GM11168 (cell line): ENCODE measurements around the gene TEX261.
"Not testable (repeated sequence)": the region's sequence is repeated elsewhere in the genome, so short reads cannot be mapped to it uniquely, and the experiment has no call there.

Experiments
- in situ Hi-C: fragments of 300-500 bp; cut with MboI; formaldehyde crosslinking; loops from one replicate; pipeline ENCODE4 v1.12.0; 2022; ENCODE audit warnings: low sequenced_read_pairs; ENCODE audit not compliant: unreplicated experiment

TEX261 gene

DNA sequence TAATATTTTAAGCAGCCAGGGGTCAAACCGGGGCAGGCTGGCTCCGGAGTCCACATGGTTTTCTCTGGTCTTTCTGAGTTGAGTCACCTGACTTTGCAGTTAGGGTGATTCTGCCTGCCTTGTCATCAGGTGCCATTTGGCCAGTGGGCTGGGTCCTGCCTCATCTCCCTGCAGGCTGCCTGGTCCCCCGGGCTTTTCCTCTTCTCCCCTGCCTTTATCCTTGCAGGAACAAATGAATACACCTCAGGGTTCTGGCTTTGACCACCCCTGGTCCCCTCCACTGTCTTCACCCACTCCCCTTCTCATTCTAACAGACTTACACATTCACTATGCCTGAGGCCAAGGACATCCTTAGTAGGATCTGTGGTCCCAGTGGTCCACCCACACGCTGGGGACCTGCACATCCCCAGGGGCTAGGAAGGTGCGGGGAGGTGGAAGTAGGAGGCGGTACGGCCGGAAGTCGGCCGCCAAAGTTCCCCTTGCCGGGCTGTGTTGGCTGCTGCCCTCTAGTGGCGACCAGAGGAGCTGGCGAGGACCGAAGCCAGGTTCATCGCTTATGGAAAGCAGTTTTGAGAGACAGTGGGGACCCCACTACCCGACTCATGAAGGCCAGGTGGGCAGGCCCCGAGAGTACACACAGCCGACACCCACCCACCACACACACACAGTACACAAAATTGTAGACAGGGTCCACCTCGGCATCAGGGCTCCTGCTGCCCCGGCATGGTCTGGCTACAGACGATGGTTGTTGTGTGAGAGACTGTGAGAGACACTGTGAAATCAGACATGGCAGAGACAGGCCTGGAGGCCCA, 6.3 kb upstream of the TEX261 start:
- in situ Hi-C loops, result no loop called here

DNA sequence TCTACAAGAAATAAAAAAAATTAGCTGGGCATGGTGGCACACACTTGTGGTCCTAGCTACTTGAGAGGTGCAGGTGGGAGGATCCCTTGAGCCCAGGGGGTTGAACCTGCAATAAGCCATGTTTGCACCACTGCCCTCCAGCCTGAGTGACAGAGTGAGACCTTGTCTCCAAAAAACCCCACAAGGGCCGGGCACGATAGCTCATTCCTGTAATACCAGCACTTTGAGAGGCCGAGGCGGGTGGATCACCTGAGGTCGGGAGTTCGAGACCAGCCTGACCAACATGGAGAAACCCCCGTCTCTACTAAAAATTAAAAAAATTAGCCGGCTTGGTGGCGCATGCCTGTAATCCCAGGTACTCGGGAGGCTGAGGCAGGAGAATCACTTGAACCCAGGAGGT, 5.3 kb upstream of the TEX261 start:
- in situ Hi-C loops, result not testable (repeated sequence)

DNA sequence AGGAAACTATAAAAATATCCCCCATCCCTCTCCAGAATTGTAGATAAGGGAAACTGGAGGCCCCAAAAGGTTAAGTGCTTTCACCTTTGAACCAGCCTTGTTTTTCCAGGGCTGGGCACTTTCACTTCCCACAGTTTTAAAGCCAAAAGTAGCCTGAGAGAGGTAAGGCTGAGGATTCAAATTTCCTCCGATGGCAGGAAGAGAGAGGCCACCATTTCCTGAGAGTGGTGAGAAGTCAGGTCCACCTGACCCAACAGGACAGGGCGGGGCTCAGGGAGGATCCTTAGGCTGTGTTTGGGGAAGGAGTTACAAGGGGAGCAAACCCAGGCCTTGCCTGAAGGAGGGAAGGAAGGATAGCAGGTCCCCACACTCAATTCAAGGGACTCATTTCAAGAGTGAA, 4.7 kb upstream of the TEX261 start:
- in situ Hi-C loops, result no loop called here

DNA sequence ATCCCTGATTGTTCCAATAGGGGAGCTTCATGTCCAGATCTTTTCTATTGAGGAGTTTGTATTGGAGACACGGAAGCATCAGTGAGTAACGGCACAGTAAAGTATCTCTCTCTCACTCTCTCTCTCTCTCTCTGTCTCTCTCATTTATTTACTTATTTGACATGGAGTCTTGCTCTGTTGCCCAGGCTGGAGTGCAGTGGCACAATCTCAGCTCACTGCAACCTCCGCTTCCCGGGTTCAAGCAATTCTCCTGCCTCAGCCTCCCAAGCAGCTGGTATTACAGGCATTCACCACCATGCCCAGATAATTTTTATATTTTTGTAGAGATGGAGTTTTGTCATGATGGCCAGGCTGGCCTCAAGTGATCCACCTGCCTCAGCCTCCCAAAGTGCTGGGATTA, 4.2 kb upstream of the TEX261 start:
- in situ Hi-C loops, result not testable (repeated sequence)

DNA sequence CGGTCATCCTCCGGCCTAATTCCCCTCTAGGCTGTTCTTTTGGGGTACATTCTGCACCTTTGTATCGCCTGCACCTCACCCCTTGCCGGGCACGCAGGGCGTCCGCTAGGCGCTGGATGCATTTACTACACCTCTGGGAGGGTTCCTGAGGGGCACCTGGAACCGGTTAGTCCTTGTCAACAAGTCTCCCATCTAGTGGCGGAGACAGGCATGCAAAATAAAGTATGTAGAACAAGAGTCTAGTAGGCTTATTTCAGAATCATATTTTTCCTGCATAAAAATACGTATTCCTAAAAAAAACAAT, 705 bp upstream of the TEX261 start:
- in situ Hi-C loops, result no loop called here

DNA sequence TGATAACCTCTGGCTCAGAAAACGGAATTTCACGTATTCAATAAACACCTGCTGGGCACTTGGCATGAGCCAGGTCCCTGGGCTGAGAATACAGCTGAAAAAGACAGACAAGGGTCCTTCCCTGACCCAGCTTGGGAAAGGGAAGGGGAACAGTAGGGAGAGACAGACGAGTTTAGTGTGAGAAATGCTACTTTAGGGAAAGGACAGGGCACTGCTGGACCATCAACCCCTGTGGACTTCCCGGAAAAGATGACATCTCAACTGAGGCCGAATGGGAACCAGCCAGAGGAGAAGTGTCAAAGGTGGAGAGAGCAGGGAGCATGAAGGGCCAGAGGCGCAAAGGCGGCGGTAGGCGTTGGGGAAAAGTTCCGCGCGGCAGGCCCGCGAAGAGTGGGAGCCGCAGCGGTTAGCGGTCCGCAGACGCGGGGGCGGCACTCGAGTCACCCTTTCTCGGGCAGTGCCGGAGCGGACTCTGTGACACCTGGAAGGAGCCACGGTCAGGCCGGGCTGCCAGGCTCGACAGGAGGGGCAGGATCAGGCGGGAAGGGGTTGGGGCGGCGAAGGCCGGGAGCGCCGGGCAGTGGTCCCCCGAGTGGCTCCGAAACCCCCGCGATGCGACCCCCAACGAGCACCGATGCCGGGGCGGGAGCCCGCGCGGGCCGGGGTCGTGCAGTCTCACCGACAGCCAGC, 519 bp downstream of the TEX261 start:
- in situ Hi-C loops, result no loop called here

DNA sequence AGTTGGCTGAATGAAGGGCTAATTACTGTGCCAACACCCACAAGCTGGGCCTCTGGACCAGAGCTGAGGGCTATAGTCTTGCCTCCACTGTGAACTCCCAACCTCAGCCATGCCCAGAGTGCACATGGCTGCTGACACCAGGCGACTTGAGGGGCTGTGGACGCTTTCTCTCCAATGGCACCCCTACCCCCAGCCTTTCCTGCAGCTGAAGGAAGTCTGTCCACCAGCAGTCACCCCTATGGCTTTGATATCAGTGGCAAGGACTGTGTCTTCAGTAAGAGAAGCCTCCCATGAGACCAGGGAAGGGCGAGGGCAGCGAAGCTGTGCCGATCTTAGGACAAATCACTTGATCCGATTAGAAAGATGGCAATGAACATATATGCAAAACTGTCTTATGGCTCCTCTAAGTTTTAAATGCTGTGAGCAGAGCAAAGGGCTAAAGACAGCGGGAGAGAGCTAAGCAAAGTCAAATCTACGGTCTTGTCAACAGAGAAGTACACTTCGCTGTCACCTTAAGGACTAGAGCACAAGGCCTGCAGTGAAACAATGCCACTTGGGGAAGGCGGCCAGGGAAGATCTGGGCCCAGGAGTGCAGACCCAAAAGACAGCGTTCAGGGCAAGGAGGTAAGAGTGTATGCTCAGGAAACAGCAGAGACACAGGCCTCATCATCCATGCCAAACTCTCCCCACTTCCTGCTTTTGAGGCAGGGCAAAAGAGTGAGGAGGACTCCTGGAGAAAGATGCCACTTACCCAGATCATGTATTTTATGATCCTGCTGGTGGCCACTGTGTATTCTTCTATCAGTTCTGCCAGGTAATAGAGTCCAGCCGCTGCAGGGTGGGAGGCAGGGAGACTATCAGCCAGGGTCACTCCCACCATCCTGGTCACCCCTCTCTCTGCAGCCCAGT, 1.5 kb downstream of the TEX261 start:
- in situ Hi-C loops, result no loop called here

DNA sequence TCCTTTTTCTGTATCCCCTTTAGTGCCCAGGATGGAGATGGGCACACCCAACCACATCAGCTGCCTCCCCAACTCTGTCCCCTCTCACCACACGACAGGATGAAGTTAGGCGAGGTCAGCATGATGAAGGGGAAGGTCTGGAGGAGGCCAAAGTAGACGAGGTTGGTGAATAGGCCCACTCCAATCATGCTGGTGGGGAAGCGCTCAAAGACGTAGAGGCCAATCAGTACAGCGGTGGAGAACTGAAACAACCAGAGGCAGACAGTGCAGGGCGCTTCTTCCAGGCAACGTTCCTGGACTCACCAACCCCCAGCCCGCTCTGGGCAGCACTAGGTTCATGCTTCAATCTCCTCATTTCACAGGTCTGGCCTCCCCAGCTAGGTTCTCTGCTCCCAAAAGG, 2.9 kb downstream of the TEX261 start:
- in situ Hi-C loops, result no loop called here

DNA sequence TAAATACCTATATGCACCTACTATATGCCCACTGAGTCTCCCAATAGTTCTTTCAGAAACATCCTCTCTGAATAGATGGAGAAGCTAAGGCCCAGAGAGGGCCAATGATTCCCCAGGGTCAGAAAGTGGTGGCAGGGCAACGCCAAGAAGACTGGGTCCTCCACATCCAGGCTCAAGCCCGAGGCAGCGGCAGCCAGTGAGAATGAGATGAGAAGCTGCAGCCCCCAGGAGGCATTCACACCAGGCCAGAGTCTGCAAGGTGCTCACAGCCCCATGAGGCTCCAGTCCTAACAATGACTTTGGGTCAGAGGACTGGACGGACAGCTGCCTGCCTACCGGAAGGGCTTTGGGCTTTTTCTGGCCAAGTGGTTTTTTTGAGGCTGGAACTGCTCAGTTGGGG, 3.5 kb downstream of the TEX261 start:
- in situ Hi-C loops, result no loop called here

DNA sequence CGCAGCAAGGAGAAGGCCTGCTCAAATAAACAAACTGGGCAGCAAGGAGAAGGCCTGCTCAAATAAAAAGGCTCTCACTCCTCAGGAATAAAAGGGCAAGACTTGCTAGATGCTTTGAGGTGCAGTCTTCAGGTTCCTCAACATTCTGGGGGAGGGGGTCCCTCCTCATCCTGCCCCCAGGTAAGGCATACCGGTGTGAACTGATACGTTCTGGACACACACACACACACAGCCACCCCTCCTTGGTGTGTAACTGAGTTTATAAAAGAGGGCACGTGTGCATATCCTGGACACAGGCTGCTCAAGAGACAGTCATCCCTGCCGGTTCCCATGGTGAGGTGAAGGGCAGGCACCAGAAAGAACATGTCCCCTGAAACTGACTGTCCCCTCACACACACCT, 4.5 kb downstream of the TEX261 start:
- in situ Hi-C loops, result no loop called here

DNA sequence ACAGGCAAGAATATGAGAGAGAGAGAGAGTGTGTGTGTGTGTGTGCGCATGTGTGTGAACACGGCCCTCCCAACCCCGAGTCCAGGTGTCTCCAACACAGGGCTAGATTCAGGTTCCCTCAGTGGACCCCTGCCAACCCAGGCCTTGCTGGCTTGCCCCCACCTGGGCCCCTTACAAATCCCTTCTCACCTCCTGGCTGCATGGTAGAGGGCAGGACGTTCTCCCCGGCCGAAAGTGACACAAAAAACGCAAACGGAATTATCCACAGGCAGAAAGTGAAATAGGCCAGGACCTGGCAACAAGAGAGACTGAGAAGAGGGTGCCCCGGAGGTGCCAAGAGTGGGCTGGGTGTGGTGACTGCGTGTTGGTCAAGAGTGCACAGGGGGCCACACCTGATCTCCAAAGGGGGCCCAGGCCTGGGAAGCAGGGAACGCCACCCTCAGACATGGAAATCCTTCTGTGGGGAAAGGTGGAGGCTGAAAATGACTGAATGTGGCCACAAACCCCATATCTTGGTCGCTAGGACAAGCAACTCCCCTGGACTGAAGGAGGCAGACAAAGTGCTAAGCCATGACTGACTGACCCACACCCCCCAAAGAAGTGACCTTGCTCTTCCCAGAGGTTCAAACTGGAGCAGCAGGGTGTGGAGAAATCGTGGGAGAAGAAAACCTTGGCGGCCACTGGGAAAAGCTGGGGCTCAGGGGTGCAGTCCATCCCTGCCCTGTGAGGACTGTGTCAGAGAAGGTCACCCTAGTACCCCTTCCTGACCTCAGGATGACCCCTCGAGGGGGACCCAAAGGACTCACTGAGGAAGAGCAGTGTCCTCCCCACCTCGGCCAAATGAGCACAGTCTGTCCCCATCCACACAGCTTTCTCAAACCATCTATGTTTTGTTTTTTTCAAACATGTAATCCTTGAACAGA, 5.7 kb downstream of the TEX261 start:
- in situ Hi-C loops, result no loop called here

DNA sequence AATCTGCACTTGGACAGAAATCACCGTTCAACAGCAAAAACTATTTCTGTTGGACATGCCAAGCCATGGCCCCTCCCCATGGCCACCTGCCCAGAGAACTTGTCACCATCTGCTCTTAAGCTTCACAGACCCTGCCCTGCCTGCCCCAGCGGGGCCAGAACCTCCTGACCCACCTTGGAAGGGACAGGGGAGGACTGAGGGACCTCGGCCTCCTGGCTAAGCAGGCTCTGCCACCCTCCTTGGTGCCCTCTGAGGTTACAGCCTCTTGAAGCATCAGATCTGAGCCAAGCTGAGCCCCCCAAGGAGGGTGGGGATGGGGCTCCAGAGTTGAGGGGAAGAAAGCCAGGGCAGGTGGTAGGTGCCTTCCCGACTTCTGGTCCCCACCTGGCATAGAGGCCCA, 6.5 kb downstream of the TEX261 start:
- in situ Hi-C loops, result no loop called here

DNA sequence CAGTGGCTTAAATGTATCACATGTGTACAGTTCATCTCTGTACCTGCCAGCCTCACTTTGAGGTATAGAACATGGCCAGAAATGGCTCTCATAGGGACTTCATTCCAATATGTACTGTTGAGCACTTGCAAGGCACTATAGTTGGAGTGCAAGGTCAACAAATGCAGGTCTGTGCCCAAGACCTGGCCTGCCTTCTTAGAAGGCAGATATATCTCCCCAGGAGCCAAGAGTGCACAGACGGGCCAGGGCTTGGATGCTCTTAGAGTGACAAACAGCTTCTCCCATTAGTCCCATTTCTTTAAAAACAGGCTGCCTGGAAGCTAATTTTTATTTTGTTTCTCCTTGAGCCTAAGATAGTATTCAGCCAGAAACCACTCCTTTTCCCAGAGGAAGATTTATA, 7.3 kb downstream of the TEX261 start:
- in situ Hi-C loops, result no loop called here

DNA sequence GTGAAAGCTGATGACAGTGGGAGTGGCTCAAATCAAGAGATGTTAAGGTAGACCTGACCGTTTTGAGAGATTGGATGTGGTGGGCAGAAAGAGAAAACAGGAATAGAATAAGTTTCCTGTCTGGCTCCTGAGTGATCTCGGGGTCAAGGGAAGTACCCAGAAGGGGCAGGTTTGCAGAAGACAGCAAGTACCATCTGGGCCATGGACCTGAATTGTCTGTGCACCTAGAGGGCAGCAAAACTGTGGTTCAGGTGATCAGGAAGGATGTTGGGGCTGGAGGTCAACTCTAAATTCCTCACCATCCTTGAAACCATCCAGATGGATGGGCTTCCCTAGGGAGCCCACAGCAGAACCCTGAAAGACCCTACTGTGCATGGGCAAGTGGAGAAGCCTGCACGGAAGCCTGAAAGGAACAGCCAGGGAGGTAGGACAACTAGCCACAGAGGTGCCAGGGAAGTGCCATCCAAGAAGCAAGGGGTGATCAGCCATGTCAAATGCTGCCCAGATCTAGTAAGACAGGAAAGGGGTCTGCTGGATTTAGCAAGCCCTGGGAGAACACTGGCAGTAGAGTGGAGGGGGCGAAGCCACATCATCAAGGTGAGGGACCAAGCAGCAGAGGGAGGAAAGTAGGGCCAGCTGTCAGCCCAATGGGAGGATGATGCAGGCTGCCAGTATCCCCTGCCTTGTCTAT, 8.0 kb downstream of the TEX261 start:
- in situ Hi-C loops, result no loop called here

DNA sequence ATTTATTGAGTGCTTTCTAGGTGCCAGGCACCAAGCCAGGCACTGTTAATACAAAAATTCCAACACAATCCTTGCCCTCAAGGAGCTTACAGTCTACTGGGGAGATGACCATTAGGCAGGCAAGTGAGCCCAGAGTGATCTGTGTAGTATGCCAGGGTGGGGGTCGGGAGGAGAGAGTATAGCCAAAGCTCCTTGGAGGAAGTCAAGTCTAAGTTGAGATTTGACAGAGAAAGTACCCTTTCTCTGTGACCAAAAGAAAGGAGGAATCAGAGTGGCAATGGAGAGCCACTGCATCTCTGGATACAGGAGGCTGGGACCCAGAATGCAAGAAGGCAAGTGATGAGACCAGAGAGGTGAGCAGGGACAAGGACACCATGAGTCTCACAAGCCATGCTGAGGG, 8.7 kb downstream of the TEX261 start:
- in situ Hi-C loops, result no loop called here

DNA sequence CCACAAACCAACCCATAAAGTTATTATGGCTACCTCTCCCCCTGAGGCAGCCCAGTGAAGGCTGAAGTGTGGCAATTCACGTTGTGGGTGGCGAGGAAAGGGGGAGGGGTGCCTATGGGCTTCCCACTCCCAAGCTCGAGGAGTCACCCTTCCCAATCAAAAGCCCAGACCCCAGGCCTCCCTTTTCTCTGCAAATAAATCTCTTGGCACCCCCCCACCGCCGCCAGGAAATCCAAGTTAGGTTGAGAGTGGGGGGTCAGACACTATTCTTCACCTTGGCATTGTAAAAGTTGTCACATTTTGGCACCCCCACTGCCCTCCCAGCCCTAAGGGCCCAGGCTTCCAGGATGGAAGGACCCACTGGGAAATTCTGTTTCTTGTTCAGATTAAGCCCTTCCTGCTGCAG, 9.4 kb downstream of the TEX261 start:
- in situ Hi-C loops, result no loop called here

DNA sequence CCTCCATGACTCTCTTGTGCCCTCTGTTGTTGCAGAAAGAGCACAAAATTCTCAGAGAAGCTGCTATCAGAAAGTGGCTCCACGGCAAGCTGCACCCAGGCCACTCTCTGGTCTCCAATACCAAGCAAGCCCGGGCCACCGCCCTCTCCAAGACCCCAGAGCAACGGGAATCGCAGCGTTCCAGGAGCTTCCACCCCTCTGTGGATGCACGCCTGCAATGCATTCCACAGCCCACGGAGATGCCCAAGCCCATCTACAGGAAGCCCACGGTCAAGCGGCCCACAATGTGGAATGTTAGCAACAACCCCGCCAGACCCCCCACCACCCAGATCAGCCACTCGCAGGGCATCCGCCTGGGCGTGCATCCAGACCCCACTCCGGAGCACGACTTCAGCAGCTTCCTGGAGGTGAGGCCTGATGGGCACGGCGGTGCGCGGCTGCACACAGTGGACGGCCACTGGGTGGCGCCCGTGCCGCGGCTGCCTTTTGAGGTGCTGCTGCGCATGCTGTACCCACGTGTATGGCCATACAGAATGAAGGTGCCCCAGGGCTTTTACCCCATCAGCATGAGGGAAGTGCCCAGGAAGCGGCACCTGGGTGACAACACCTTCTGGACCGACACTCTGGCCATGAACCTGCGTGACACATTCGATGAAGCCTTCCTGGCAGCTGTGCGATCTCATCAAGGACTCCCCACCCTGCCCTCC, 9.9 kb downstream of the TEX261 start:
- in situ Hi-C loops, result no loop called here

DNA sequence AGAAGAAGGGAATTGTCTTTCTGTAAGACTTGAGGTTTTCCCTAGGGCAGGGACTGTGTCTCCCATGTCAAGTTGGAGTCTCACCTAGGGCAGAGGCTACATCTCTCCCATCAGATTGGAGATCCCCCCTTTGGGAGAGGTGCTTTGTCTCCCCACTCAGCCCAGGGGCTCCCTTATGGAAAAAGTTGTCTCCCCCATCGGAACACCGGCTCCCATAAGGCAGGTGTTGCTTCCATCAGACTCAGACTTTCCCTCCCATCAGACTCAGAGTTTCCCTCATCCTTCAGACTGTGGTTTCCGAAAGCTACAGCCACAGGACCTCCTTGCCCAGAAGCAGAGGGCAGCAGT, 10.5 kb downstream of the TEX261 start:
- in situ Hi-C loops, result no loop called here
